NCI-H524 treated with DMSO at 0.1 percent for 48 hours (cell line): ENCODE results near the gene CTDSPL.

Experiments used
- DNase-seq: peaks from one replicate; lab custom pipeline; 2025; lab: John Stamatoyannopoulos, UW

CTDSPL gene

DNA sequence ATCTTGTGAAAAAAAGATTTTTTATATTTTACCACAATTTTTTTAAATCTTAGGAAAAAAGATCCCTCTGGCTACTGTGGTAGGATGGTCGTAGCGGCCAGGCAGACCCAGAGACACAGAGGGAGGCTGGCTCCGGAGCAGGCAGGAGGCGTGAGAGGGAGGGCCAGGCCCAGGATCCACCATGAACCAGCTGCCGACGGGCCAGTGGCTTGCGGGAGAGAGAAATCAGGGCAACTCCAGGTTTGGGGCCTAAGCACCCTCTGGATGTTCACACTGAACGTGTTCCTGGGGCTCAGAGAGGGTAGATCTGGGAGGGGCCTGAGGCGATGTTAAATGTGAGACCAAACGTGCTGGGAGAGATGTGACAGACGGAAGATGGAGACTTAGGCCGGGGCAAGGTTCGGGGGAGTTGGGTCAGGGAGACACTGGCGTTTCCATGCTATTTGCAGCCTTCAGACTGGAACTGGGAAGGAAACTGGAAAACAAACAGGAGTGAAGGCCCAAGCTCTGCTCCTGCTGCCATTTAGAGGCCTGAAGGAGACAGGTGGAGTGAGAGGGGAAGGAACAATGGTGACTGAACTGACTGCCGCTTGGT is 127.3 kb downstream of the CTDSPL start:
- no peak for DNase-seq

DNA sequence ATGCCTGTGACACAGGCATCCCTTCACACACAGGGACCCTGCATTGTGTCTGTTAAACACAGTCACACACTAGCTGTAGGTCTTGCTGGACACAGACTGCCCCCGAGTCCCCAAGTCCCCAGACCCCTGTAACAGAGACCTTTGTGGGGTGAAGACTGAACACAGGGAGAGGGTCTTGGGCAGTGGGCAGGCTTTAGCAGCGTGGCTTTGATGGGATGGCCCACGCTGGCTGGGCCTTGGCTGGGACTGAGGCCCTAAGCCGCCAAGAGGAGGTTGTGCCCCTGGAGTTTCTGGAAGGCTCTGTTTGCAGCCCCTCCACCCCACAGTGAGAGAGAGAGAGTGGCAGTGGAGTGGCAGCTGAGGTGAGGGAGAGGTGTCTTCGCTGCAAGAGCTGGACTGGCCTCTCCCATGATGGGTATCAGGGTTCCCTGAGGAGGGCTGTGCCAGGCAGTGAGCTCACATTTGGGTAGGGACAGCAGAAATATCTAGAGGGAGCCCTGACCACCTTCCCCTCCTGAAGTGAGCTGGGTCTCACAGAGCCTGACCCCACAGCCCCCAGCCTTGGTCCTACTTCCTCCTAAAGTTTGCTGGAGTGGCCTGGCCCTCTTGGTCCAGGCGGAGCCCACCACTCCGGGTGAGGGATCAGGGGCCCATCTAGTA is 128.3 kb downstream of the CTDSPL start:
- no peak for DNase-seq

DNA sequence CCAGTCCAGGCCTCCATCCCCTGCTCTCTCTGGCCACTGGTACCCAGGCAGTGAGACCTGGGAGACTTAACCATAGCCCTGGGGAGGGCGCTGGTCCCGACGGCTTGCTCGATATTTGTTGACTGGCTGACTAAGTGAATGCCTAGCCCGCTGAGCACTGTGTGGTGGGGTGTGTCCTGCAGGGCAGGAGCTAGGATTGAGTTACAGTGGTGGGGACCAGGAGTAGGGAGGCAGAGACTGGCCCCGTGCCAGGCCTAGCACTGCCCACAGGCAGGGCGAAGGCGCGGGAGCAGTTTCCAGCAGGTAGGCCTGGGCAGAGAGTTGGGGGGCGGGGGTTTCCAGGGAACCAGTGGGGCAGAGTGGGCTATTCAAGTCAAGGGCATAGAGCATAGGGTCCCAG is 128.8 kb downstream of the CTDSPL start, which contains the start of gene VILL:
VILL (plus strand) TSS at position 260 of the 400 bp plus-strand sequence. CDS start 2,887 bp downstream, outside the sequence.
- DNase-seq: no peak

DNA sequence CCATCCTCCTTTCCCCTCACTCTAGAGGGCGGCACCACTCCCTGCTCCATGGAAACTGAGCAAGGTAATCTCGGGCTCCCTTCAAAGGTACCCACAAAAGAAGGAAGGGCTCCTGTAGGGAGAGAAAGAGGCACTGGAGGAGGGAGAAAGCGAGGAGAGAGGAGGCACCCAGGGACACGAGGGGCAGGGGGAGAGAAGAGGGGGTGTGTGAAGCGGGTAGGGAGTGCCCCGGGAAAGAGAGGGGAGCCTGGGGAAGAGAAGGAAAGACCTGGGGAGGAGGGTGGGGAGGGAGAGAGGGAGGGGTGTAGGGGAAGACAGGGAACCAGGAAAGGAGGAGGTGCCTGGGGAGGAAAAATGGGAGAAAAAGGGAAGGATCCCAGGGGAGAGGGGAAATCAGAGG is 129.4 kb downstream of the CTDSPL start:
- no peak for DNase-seq

DNA sequence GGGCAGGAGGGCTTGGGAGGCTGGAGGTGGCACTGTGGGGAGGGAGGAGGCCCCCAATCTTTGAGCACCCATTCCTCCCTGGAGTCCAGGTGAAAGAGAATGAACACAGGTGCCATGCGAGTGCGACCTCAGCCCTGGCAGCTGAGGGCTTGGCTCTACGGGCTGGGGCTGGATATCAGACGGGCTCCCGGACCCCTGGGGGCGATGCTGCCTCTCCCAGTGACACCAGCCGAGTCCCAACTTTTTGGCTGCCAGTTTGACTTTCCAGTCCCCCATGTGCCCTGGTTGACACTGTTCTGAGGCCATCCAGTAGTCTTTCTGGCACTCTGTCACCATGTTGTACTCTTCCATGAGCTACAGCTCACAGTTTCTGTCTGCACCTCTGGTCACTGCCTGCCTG is 130.1 kb downstream of the CTDSPL start:
- no peak for DNase-seq

DNA sequence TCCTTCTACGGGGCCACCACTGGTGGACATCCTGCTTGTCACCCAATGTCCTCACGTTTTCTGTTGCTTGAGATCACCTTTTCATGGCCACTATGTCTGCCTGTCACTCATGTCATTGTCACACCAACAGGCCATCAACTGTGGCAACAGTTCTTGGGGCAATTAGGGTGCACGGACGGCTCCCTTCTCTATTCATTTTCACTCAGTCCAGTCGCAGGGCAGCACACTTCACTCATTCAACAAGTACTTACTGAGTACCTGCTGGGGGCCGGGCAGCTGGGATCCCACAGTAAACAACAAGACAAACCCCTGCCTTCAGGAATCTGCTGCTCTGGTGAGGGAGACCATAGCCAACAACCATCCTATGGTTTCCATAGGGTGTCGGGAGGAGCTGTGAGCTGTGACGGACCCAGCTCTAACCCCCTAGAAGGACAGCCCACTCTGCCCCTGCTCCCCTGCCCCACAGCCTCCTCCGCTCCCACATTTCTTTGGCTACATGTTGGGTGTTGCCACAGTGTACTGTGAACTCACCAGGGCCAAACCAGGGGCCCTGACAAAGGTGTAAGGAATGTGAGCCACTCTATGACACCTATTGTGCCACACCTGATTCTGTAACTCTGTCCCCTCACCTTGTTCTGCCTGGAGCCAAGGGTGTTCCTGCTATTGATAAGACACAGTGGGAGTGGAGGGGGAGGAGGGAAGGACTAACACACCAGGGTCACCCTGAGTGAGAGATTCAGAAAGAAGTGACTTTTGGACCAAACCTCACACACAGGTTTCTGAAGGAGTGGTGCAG is 130.8 kb downstream of the CTDSPL start:
- no peak for DNase-seq

DNA sequence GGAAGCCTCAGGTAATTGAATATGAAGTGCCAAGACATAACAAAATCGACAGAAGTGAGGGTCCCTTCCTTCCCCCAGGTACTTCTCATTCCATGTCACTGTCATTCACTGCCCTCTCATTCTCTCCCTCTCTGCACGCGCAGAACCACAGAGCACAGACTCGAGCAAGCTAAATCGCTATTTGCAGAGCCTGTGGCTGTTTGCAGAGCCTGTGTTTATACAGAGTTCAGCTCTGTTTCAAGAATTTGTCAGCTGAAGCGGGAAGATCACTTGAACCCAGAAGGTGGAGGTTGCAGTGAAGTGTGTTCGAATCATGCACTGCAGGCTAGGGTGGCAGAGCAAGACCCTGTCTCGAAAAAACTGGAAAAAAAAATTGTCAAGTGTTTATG is 131.4 kb downstream of the CTDSPL start:
- DNase-seq: no peak

DNA sequence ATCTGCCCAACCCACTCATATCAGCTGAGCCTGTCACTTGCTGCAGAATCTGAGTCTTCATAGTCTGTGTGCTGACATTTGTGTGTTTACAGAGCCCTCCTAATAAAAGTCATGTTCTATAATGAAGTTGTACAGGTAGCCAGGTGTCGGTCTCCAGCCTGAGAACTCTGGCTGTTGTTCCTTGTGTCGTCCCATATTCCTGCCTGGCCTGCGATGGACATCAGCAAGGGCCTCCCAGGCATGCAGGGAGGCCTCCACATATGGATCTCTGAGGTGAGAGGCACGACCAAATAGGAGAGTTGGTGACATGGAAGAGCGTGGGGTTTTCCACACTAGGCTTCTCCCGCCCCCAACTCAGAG is 131.8 kb downstream of the CTDSPL start:
- DNase-seq: no peak

DNA sequence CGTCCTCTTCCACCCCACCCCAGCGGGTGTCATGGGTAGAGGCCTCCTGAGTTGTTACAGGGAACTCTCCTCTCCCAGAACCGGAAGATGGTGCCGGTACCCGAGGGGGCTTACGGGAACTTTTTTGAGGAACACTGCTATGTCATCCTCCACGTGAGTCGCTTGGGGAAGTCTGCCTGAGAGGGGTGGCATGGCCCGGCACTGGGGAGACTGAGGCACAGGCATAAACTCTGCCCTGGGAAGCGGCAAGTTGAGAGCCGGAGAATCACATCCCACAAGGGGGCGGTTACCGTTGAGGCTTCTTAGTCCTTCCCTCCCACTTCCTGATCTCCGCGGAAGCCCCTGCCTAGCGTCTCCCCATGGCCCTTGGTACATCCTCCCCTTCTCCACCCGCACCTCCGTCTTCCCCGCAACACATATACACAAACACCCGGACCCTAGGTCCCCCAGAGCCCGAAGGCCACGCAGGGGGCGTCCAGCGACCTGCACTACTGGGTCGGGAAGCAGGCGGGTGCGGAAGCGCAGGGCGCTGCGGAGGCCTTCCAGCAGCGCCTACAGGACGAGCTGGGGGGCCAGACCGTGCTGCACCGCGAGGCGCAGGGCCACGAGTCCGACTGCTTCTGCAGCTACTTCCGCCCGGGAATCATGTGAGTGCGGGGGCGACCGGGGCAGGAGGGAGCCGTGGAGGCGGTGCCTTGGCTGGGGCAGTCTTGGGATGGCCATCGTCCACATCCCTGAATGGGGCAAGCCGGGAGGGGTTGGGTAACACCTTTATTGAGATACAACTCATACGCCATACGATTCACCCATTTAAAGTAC is 132.3 kb downstream of the CTDSPL start:
- DNase-seq: no peak

DNA sequence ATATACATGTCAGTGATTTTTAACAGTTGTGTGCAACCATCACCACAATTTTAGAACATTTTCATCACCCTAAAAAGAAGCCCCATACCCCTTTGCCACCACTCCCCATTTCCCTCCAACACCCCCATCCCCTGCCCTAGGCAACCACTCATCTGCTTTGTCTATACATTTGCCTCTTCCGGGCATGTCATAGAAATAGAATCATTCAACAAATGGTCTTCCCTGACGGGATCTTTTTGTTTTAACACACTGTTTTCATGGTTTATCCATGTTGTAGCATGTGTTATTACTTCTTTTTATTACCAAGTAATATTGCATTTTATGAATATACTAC is 132.9 kb downstream of the CTDSPL start:
- DNase-seq: no peak

DNA sequence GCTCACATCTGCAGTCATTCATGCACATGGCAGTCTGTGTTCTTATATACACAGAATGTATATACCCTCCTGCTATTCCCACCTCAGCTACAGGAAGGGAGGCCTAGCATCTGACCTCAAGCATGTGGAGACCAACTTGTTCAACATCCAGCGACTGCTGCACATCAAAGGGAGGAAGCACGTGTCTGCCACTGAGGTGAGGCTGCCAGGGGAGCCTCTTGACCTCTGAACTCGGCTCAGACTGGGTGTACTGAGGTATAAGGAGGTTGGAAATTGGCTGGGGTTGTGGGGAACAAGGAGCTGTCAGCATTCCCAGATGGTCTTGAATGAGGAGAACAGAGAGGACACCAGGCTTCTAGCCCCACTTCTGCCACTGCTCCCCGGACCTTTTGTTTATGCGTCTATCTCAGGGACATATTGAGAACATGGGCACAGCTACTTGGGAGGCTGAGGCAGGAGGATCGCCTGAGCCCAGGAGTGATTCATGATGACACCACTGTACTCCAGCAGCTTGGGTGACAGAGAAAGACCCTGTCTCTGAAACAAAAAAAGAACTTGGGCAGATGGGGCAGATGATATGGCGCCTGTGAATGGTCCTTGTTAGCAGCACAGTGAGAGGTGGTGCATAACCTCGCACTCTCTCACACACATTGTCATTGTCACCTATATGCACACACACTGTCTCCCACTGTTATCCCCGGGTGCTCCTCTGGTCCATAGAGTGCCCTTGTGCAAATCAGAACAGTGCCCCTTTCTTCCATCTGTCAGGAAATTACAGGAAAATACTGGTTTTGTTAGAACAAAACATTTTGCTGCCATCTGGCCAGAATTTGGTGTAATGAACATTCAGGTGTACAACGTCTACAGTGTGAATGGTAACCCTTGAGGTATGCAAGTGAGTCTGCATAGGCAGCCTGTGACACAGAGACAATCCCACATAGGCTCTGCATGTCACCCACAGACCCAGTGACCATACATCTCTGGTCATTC is 134.3 kb downstream of the CTDSPL start:
- peak; percentile 31 for DNase-seq

DNA sequence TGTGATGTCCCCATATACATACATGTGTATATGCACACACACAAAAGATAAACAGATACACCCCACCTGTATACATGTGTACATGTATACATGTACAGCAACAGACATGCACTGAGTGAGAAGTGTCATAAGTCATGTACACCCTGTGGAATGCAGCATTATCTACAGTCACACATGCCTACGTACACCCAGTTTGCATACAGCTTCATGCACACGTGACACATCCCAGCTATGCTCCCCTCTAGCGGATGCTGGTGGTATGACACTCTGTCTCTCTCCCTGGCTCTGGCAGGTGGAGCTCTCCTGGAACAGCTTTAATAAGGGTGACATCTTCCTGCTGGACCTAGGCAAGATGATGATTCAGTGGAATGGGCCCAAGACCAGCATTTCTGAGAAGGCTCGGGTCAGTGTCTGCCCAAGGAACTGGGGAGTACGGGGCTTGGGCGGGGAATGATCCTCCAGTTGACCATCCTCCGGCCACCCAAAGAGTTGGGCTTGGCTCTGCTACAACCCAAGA is 135.2 kb downstream of the CTDSPL start:
- DNase-seq: peak; percentile 35

DNA sequence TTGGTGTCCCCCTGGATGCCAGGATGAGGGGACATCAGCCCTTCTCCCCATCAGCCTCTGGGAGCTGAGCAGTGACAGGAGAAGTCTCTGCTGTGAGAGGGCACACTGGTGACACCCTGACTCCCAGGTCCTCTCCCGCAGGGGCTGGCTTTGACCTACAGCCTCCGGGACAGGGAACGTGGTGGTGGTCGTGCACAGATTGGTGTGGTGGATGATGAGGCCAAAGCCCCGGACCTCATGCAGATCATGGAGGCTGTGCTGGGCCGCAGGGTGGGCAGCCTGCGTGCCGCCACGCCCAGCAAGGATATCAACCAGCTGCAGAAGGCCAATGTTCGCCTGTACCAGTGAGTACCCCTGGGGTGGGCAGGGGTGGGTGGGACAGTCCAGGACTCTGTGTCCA is 135.7 kb downstream of the CTDSPL start:
- DNase-seq: no peak

DNA sequence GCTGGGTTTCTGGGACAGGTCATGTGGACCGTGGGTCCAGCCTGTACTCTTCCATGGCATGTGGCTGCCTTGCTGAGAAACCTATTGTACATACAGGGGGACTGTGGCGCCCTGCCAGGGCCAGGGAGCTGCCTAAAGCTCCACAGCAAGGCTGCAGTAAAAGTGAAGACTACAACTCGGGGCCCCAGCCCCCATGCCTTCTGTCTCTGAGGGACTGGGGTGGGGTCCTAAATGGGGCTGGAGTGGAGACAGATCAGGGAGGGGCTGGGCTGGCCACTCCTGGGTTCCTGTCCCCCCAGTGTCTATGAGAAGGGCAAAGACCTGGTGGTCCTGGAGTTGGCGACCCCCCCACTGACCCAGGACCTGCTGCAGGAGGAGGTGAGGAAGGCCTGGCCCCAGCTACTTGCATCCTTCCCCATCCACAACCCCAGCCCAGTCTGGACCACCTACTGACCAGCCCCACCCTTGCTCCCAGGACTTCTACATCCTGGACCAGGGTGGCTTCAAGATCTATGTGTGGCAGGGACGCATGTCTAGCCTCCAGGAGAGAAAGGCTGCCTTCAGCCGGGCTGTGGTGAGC is 136.2 kb downstream of the CTDSPL start:
- DNase-seq: no peak

DNA sequence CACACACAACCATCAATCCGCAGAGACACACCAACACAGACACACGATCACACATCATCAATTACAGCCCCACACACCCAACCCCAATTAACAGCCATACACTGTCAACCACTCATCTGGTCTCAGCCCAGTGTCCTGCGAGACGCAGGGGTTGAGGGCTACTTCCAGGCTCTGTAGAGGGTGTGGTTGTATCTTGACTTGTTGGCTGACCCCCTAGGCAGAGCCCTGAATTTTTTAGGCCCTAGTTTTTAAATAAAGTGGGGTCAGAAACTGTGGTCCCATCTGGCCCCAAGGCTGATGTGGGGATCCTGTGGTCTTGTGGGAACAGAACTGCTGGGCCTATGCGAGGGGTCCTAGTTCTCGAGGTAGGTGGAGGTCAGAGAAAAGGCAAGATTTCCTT is 138.2 kb downstream of the CTDSPL start:
- no peak for DNase-seq

DNA sequence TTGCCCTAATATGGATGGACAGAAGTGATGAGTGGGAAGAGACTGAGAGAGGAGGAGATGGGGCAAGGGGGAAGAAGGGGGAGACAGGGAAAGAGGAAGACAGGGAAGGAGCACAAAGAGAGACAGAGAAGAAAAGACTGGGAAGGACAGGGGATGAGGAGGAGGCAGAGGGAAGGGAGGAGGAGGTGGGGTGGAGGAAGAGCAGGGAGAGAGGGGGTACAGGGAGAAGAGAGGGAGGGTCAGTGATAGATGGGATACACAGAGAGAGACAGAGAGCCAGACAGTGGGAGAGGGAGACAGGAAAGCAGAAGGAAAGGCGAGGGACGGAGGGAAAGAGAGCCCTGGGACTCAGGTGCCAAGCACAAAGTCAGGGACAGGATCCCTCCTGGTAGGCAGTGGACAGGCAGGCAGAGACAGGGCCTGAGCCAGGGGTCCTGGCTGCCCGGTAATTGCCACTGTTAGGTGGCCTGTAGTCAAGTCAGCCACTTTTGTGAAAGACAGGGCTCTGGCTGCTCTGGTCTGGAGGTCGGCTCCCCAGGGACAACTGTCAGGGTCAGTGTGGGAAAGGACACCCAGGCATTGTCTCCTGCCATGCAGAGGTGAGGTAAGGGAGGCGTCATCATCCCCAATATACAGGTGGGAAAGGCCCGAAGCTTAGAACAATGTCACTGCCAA is 138.7 kb downstream of the CTDSPL start:
- no peak for DNase-seq

DNA sequence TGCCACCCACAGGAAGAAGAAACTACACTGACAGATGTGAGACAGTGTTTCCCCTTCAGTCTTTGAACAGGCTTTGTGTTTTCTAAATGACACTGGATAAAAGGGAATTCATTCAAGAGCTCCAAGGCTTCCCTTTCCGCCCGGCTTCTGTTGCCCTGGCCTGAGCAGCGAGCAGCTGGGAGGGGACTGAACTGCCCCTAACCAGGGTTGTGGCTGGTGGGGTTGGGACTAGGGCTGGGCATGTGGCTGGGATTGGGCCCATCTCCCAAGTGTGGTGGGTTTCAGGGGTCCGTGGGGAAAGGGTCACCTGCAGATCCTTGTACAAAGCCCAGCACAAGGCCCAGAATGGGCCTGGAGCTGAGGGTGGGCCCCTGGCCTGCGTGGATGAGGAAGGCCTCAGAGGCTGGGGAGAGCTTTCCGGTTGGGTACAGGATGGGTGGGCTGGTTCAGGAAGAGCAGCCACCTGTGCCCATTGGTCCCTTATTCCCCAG is 139.3 kb downstream of the CTDSPL start:
- DNase-seq: no peak

DNA sequence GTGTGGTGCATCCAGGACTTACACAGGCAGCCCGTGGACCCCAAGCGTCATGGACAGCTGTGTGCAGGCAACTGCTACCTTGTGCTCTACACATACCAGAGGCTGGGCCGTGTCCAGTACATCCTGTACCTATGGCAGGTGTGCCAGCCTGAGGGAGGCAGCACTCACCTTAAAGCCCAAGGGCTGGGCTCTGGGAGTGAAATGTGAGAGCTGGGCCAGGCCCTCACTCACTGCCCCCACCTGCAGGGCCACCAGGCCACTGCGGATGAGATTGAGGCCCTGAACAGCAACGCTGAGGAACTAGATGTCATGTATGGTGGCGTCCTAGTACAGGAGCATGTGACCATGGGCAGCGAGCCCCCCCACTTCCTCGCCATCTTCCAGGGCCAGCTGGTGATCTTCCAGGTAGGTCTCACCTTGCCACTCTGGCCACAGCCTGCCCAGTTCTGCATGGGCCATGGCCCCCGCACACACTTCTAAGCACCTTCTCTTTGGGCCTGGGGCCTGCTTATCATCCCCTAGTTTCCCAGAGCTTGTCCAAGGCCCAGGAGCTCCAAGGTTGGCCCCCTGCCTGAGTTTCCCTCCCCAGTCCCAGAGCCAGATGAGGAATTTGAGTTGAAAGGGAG is 139.9 kb downstream of the CTDSPL start:
- no peak for DNase-seq

DNA sequence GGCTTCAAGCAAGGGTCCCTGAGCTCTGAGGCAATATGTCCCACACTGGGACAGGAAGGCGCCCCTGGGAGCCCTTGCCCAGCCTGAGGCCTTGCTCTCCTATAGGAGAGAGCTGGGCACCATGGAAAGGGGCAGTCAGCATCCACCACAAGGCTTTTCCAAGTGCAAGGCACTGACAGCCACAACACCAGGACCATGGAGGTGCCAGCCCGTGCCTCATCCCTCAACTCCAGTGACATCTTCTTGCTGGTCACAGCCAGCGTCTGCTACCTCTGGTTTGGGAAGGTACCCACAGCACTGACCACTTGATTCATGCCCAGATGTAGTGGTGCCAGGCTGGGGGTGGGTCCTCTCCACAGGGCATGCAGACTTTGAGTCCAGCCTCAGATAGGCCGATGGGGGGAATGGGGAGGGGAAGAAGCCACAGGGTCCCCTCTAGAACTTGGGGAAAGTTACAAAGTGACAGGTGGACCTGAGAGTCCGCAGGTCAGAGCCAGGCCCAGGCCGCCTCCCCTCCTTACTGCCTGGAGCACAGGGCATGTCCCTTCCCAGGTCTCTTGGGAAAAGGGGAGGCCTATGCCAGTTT is 140.7 kb downstream of the CTDSPL start:
- no peak for DNase-seq
